KMS-11 (cell line): ENCODE results near the gene PLCE1.

Source experiments
- H2AFZ ChIP-seq: fragments of 200-600 bp; sonication (generic); 2 replicates; pipeline ENCODE4 v1.6.1; 2016; ENCODE audit warnings: antibody characterized with exemption, mixed run types, low read depth
- H3K27ac ChIP-seq: fragments of 200-600 bp; sonication (generic); 2 replicates; pipeline ENCODE4 v1.6.1; 2016; ENCODE audit warnings: mild to moderate bottlenecking, mixed run types
- H3K27me3 ChIP-seq: fragments of 200-600 bp; sonication (generic); 2 replicates; pipeline ENCODE4 v1.6.1; 2017; ENCODE audit warnings: mild to moderate bottlenecking, low read depth, mixed run types, moderate library complexity; ENCODE audit not compliant: insufficient read depth
- H3K36me3 ChIP-seq: fragments of 200-600 bp; sonication (generic); 2 replicates; pipeline ENCODE4 v1.6.1; 2017; ENCODE audit warnings: mild to moderate bottlenecking, mixed run types; ENCODE audit not compliant: insufficient read depth
- H3K4me1 ChIP-seq: fragments of 200-600 bp; sonication (generic); 2 replicates; pipeline ENCODE4 v1.6.1; 2016; ENCODE audit warnings: mild to moderate bottlenecking, low read depth, mixed run types; ENCODE audit not compliant: poor library complexity, severe bottlenecking
- H3K4me2 ChIP-seq: fragments of 200-600 bp; sonication (generic); 2 replicates; pipeline ENCODE4 v1.7.0; 2016; ENCODE audit warnings: mild to moderate bottlenecking, mixed run types
- H3K4me3 ChIP-seq: fragments of 200-600 bp; sonication (generic); IDR thresholded peaks from 2 replicates; pipeline ENCODE4 v1.6.1; 2017; ENCODE audit warnings: low read depth, low read length, mixed read lengths; ENCODE audit not compliant: insufficient read depth
- H3K79me2 ChIP-seq: fragments of 200-600 bp; sonication (generic); 2 replicates; pipeline ENCODE4 v1.6.1; 2016; ENCODE audit warnings: low read depth, mixed run types; ENCODE audit not compliant: insufficient read depth
- H3K9ac ChIP-seq: fragments of 200-600 bp; sonication (generic); 2 replicates; pipeline ENCODE4 v1.6.1; 2016; ENCODE audit warnings: mild to moderate bottlenecking, mixed run types
- H4K20me1 ChIP-seq: fragments of 200-600 bp; sonication (generic); 2 replicates; pipeline ENCODE4 v1.6.1; 2016; ENCODE audit warnings: mild to moderate bottlenecking, mixed run types; ENCODE audit not compliant: insufficient read depth
- TF ChIP-seq, protein P1 (sequence below): fragments of 200-600 bp; sonication (generic); conservative IDR thresholded peaks from 2 replicates; pipeline ENCODE4 v1.6.1; 2017; ENCODE audit warnings: low read depth, mild to moderate bottlenecking, antibody characterized with exemption, low read length, moderate library complexity, mixed read lengths

The PLCE1 gene

DNA sequence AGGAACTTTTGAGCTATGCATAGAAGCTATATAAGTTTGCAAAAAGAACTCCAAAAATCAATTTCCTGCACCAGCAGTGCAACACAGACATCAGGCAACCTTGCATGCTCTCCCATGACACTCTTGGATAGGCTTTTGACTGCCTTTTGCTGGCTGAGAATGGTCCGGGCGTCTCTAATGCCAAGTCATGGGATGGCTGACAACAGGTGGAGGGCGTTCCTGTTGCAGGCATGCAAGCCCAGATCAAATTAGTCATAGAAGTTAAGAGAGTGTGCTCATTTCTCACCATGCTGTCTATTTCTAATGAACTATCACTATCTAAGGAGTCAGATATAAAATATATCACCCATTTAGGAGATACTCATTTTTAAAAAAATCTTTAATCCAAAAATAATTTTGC, 8.4 kb downstream of the PLCE1 start:
- Histone ChIP-seq H3K36me3 (no peaks in the 10 kb centered on the region), H3K9ac (no peak overlapping the region), H3K27me3 (no peaks in the 10 kb centered on the region), H3K79me2 (no peaks in the 10 kb centered on the region), H3K4me3 (no peak overlapping the region), H4K20me1 (no peaks in the 10 kb centered on the region), H3K27ac (no peak overlapping the region), H3K4me1 (no peaks in the 10 kb centered on the region), H3K4me2 (no peak overlapping the region), H2AFZ (no peak overlapping the region)
- TF ChIP-seq, protein P1, sequence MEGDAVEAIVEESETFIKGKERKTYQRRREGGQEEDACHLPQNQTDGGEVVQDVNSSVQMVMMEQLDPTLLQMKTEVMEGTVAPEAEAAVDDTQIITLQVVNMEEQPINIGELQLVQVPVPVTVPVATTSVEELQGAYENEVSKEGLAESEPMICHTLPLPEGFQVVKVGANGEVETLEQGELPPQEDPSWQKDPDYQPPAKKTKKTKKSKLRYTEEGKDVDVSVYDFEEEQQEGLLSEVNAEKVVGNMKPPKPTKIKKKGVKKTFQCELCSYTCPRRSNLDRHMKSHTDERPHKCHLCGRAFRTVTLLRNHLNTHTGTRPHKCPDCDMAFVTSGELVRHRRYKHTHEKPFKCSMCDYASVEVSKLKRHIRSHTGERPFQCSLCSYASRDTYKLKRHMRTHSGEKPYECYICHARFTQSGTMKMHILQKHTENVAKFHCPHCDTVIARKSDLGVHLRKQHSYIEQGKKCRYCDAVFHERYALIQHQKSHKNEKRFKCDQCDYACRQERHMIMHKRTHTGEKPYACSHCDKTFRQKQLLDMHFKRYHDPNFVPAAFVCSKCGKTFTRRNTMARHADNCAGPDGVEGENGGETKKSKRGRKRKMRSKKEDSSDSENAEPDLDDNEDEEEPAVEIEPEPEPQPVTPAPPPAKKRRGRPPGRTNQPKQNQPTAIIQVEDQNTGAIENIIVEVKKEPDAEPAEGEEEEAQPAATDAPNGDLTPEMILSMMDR: no peak

DNA sequence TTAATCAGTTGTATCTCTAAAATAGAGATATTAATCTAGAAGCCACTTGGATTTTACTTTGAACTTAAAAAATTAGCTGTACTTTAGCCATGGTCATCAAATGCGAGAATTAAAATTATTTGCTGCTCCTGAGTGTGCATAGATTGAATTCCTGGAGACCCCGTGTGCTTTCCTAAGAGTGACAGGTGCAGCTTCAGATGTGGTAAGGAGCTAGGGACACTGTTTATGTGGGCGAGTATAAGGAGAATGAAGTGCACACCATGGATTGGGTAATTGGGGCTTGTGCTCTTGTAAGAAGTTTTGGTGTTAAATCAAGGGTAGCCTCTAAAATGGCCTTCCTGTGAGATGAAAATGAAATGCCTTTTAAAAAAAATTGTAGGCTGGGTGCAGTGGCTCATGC, 9.8 kb downstream of the PLCE1 start:
- Histone ChIP-seq H3K4me2 (no peak overlapping the region), H3K79me2 (no peaks in the 10 kb centered on the region), H3K36me3 (no peaks in the 10 kb centered on the region), H3K9ac (no peak overlapping the region), H3K4me1 (no peaks in the 10 kb centered on the region), H4K20me1 (no peaks in the 10 kb centered on the region), H2AFZ (no peak overlapping the region), H3K27ac (no peak overlapping the region), H3K4me3 (no peak overlapping the region), H3K27me3 (no peaks in the 10 kb centered on the region)
- TF ChIP-seq, protein P1: no peak

DNA sequence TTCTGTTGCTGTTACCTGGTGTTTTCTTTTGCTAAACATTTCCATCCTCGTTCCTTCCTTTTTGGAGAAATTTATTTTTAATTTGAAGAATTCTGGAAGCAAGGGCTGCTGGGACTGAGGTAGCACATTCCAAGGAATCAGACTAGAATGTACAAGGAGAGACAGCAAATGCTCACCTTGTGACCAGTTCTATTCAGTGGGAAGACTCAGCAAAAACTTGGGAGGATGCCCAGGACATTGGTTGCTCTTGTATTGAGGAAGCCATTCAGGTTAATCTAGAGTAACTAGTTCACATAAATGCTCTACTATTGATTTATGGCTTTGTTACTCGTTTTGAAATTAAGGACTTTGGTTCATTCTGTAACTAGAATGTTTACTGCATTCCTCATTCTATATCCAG, 11.3 kb downstream of the PLCE1 start:
- H4K20me1 ChIP-seq: no peaks in the 10 kb centered on the region
- H3K9ac ChIP-seq: no peak overlapping the region
- no peaks in the 10 kb centered on the region for H3K79me2 ChIP-seq
- H2AFZ ChIP-seq: no peak overlapping the region
- no peaks in the 10 kb centered on the region for H3K4me1 ChIP-seq
- H3K27ac ChIP-seq: no peak overlapping the region
- H3K36me3 ChIP-seq: no peaks in the 10 kb centered on the region
- no peak overlapping the region for H3K4me2 ChIP-seq
- H3K27me3 ChIP-seq: no peaks in the 10 kb centered on the region
- no peak overlapping the region for H3K4me3 ChIP-seq
- TF ChIP-seq, protein P1: no peak

DNA sequence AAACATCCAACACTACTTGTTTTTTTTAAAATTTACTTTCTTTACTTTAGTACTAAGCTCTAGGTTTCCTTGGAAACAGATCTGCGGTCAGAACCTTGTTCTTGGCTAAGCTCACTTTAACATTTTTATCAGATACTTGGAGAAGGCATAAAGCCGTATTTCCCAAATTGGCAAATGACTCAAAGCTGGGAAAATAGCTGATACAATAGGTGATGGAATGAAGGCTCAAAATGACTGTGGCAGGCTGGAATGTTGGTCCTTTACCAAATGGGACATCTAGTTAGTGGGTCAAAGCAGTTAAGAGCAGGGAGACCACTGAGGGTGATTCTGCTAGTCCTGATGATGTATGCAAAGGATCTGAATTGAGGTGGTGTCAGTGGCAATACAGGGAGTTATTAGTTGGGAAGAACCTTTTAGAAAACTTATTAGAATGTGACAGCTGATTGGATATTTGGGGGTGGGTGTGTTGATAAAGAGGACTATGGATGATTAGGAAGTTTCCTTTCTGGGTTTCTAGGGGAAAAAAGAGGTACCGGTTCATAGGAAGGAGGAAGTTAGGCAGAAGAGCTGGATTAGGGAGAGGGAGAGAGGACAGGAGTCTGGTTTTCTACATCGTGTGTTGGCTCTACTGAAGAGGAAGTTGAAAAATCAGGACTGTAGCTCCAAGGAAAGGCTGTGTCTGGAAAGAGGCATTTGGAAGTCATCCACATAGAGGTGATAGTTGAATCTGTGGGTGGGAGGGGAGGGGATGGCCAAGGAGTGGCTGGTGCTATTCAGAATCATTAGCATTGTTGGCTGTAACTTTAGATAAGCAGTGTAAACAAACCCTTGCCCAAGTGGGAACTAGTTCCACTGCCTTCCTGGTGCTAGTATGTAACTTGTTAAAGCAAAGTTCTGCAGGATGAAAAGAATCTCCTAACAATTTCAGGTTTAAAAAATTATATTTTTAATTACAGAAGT, 13.1 kb downstream of the PLCE1 start:
- Histone ChIP-seq H3K27me3 (no peaks in the 10 kb centered on the region), H2AFZ (no peak overlapping the region), H3K9ac (no peak overlapping the region), H3K27ac (no peak overlapping the region), H3K36me3 (no peaks in the 10 kb centered on the region), H3K79me2 (no peaks in the 10 kb centered on the region), H3K4me3 (no peak overlapping the region), H3K4me2 (no peak overlapping the region), H4K20me1 (no peaks in the 10 kb centered on the region), H3K4me1 (no peaks in the 10 kb centered on the region)
- TF ChIP-seq, protein P1: no peak
